ENCODE results near the gene RPAP2.

Gene RPAP2

GRCh38 chr1:92419642-92420041, 120.8 kb downstream of the RPAP2 start:
- no peaks in the 10 kb centered on the region for H3F3A ChIP-seq (ENCODE audit: insufficient read depth)
- no peaks in the 10 kb centered on the region for H4K20me1 ChIP-seq (ENCODE audit: low read depth, low read length)
- no peak overlapping the region for H2AFZ ChIP-seq (ENCODE audit: low read depth, low read length, severe bottlenecking)
- H3K4me3 ChIP-seq (ENCODE audit: insufficient read depth, low read length, poor library complexity, severe bottlenecking): no peak overlapping the region
- no peak overlapping the region for H3K9ac ChIP-seq (ENCODE audit: low read length)
- H3K9me3 ChIP-seq (ENCODE audit: insufficient read depth, low read length): no peaks in the 10 kb centered on the region
- H3K79me2 ChIP-seq (ENCODE audit: insufficient read depth, low read length): no peaks in the 10 kb centered on the region
- no peak for TF ChIP-seq EZH2phosphoT487 (conservative IDR thresholded peaks at IDR 0.05; ENCODE audit: low read length)
- TF ChIP-seq CTCF (IDR thresholded peaks at IDR 0.05; ENCODE audit: insufficient read depth, low read length, poor library complexity, severe bottlenecking): no peak
- no peaks in the 10 kb centered on the region for H3K27me3 ChIP-seq (ENCODE audit: low read length)
- no peak overlapping the region for H3K27ac ChIP-seq (ENCODE audit: low read depth, low read length)
- H3K36me3 ChIP-seq (ENCODE audit: low read length): no peaks in the 10 kb centered on the region
- H3K4me2 ChIP-seq (ENCODE audit: low read depth, low read length, poor library complexity, severe bottlenecking): no peak overlapping the region
- H3K9me2 ChIP-seq (replicated peaks; ENCODE audit: insufficient read depth, low read length): no peaks in the 10 kb centered on the region

DNA sequence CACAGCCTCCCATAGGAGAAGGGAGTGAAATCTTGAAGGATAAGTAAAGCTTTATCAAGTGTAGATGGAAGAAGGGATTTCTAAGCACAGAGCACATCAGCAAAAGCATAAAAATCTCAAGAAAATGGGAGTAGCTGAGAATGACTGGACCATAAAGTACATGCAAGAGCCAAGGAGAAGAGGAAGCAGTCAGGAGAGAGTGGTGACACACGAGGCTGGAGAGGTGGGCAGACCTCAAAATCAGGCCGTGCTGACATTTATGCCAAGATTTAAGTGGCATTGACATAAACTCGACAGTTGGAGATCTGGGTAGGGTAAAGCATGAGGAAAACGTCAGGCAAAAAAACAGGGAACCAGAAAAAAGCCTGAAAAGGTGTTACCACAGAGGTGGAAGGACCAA, 125.5 kb downstream of the RPAP2 start:
- H3K79me2 ChIP-seq (ENCODE audit: insufficient read depth, low read length): no peaks in the 10 kb centered on the region
- no peaks in the 10 kb centered on the region for H3F3A ChIP-seq (ENCODE audit: insufficient read depth)
- H2AFZ ChIP-seq (ENCODE audit: low read depth, low read length, severe bottlenecking): no peak overlapping the region
- H3K27me3 ChIP-seq (ENCODE audit: low read length): no peaks in the 10 kb centered on the region
- no peak overlapping the region for H3K4me2 ChIP-seq (ENCODE audit: low read depth, low read length, poor library complexity, severe bottlenecking)
- H3K27ac ChIP-seq (ENCODE audit: low read depth, low read length): no peak overlapping the region
- no peak overlapping the region for H3K4me3 ChIP-seq (ENCODE audit: insufficient read depth, low read length, poor library complexity, severe bottlenecking)
- no peaks in the 10 kb centered on the region for H4K20me1 ChIP-seq (ENCODE audit: low read depth, low read length)
- TF ChIP-seq EZH2phosphoT487 (conservative IDR thresholded peaks at IDR 0.05; ENCODE audit: low read length) (no peak), CTCF (IDR thresholded peaks at IDR 0.05; ENCODE audit: insufficient read depth, low read length, poor library complexity, severe bottlenecking) (no peak)
- no peak overlapping the region for H3K9ac ChIP-seq (ENCODE audit: low read length)
- no peaks in the 10 kb centered on the region for H3K36me3 ChIP-seq (ENCODE audit: low read length)
- H3K9me2 ChIP-seq (replicated peaks; ENCODE audit: insufficient read depth, low read length): no peaks in the 10 kb centered on the region
- H3K9me3 ChIP-seq (ENCODE audit: insufficient read depth, low read length): no peaks in the 10 kb centered on the region

GRCh38 chr1:92425617-92426016, 126.8 kb downstream of the RPAP2 start:
- H3K9ac ChIP-seq (ENCODE audit: low read length): no peak overlapping the region
- H3K79me2 ChIP-seq (ENCODE audit: insufficient read depth, low read length): no peaks in the 10 kb centered on the region

More at GRCh38 chr1:92425617-92426016, 126.8 kb downstream of the RPAP2 start:
- no peaks in the 10 kb centered on the region for H3K27me3 ChIP-seq (ENCODE audit: low read length)
- H3K27ac ChIP-seq (ENCODE audit: low read depth, low read length): no peak overlapping the region
- no peaks in the 10 kb centered on the region for H3K36me3 ChIP-seq (ENCODE audit: low read length)
- H3K4me2 ChIP-seq (ENCODE audit: low read depth, low read length, poor library complexity, severe bottlenecking): no peak overlapping the region
- no peaks in the 10 kb centered on the region for H3K9me2 ChIP-seq (replicated peaks; ENCODE audit: insufficient read depth, low read length)
- H3F3A ChIP-seq (ENCODE audit: insufficient read depth): no peaks in the 10 kb centered on the region
- no peaks in the 10 kb centered on the region for H3K9me3 ChIP-seq (ENCODE audit: insufficient read depth, low read length)
- H4K20me1 ChIP-seq (ENCODE audit: low read depth, low read length): no peaks in the 10 kb centered on the region
- H3K4me3 ChIP-seq (ENCODE audit: insufficient read depth, low read length, poor library complexity, severe bottlenecking): no peak overlapping the region
- TF ChIP-seq EZH2phosphoT487 (conservative IDR thresholded peaks at IDR 0.05; ENCODE audit: low read length): no peak
- no peak for TF ChIP-seq CTCF (IDR thresholded peaks at IDR 0.05; ENCODE audit: insufficient read depth, low read length, poor library complexity, severe bottlenecking)
- H2AFZ ChIP-seq (ENCODE audit: low read depth, low read length, severe bottlenecking): no peak overlapping the region

All from SU-DHL-6 (cell line).